ENCODE data around the gene RBBP8.

The RBBP8 gene

GRCh38 chr18:22912149-22912548, 21.0 kb upstream of the RBBP8 start:
- H3K27ac ChIP-seq = no peak overlapping the region
- no peaks in the 10 kb centered on the region for H3K27me3 ChIP-seq
- no peaks in the 10 kb centered on the region for H3K36me3 ChIP-seq
- no peaks in the 10 kb centered on the region for H3K9me3 ChIP-seq
- TF ChIP-seq CTCF (IDR thresholded peaks at IDR 0.05) = no peak
- no peaks in the 10 kb centered on the region for H3K4me1 ChIP-seq (ENCODE audit: control insufficient read depth in 1 of 2, insufficient read depth in 1 of 2, low read depth in 1 of 2, low read length in 1 of 2)
- H3K4me3 ChIP-seq (ENCODE audit: low read depth in 1 of 2, low read length in 1 of 2) = no peak overlapping the region

GRCh38 chr18:22912835-22913234, 20.3 kb upstream of the RBBP8 start:
- Histone ChIP-seq H3K27ac (no peak overlapping the region), H3K4me1 (ENCODE audit: control insufficient read depth in 1 of 2, insufficient read depth in 1 of 2, low read depth in 1 of 2, low read length in 1 of 2) (no peaks in the 10 kb centered on the region), H3K9me3 (no peaks in the 10 kb centered on the region), H3K27me3 (no peaks in the 10 kb centered on the region), H3K4me3 (ENCODE audit: low read depth in 1 of 2, low read length in 1 of 2) (no peak overlapping the region), H3K36me3 (no peaks in the 10 kb centered on the region)
- TF ChIP-seq CTCF (IDR thresholded peaks at IDR 0.05) = no peak

- no peaks in the 10 kb centered on the region for H3K27me3 ChIP-seq
- no peak overlapping the region for H3K4me3 ChIP-seq (ENCODE audit: low read depth in 1 of 2, low read length in 1 of 2)
- TF ChIP-seq CTCF (IDR thresholded peaks at IDR 0.05) = no peak
- H3K9me3 ChIP-seq = no peaks in the 10 kb centered on the region
- H3K36me3 ChIP-seq = no peaks in the 10 kb centered on the region
- H3K4me1 ChIP-seq (ENCODE audit: control insufficient read depth in 1 of 2, insufficient read depth in 1 of 2, low read depth in 1 of 2, low read length in 1 of 2) = no peaks in the 10 kb centered on the region
- no peak overlapping the region for H3K27ac ChIP-seq
These were observed 19.3 kb upstream of the RBBP8 start for GRCh38 chr18:22913861-22914260.

- no peaks in the 10 kb centered on the region for H3K9me3 ChIP-seq
- TF ChIP-seq CTCF (IDR thresholded peaks at IDR 0.05) = no peak
- no peaks in the 10 kb centered on the region for H3K4me1 ChIP-seq (ENCODE audit: control insufficient read depth in 1 of 2, insufficient read depth in 1 of 2, low read depth in 1 of 2, low read length in 1 of 2)
- no peak overlapping the region for H3K27ac ChIP-seq
- no peaks in the 10 kb centered on the region for H3K36me3 ChIP-seq
- no peaks in the 10 kb centered on the region for H3K27me3 ChIP-seq
- H3K4me3 ChIP-seq (ENCODE audit: low read depth in 1 of 2, low read length in 1 of 2) = no peak overlapping the region
These were observed 18.5 kb upstream of the RBBP8 start for GRCh38 chr18:22914633-22915032.

- no peaks in the 10 kb centered on the region for H3K9me3 ChIP-seq
- H3K4me3 ChIP-seq (ENCODE audit: low read depth in 1 of 2, low read length in 1 of 2) = no peak overlapping the region
- no peaks in the 10 kb centered on the region for H3K4me1 ChIP-seq (ENCODE audit: control insufficient read depth in 1 of 2, insufficient read depth in 1 of 2, low read depth in 1 of 2, low read length in 1 of 2)
- no peak for TF ChIP-seq CTCF (IDR thresholded peaks at IDR 0.05)
- H3K27me3 ChIP-seq = no peaks in the 10 kb centered on the region
- no peaks in the 10 kb centered on the region for H3K36me3 ChIP-seq
- H3K27ac ChIP-seq = no peak overlapping the region
These were observed 17.8 kb upstream of the RBBP8 start for GRCh38 chr18:22915337-22915736.

GRCh38 chr18:22921772-22922171, 11.4 kb upstream of the RBBP8 start:
- TF ChIP-seq CTCF (IDR thresholded peaks at IDR 0.05) = no peak
- Histone ChIP-seq H3K9me3 (no peaks in the 10 kb centered on the region), H3K4me1 (ENCODE audit: control insufficient read depth in 1 of 2, insufficient read depth in 1 of 2, low read depth in 1 of 2, low read length in 1 of 2) (no peaks in the 10 kb centered on the region), H3K36me3 (no peaks in the 10 kb centered on the region), H3K27ac (no peak overlapping the region), H3K4me3 (ENCODE audit: low read depth in 1 of 2, low read length in 1 of 2) (no peak overlapping the region), H3K27me3 (no peaks in the 10 kb centered on the region)

Measured in neutrophil (primary cell).